Thyroid gland (tissue), 4 donors: ENCODE data around the gene ETV3.

Source experiments
- POLR2A ChIP-seq, 2 donors: fragments of 450-650 bp; IDR thresholded peaks; one replicate each; pipeline ENCODE4 v1.6.1; 2017; ENCODE audit warnings: antibody characterized with exemption in 2 of 2, mild to moderate bottlenecking in 2 of 2, moderate library complexity in 1 of 2
- TF ChIP-seq, protein P1 (sequence below), 6 experiments: fragments of 200-600 bp in 3 of 6; fragments of 450-650 bp in 3 of 6; sonication (generic) in 3 of 6; IDR thresholded peaks; one replicate each; pipeline ENCODE4 v1.5.1; 2016 to 2019; ENCODE audit warnings: antibody characterized with exemption in 6 of 6, mild to moderate bottlenecking in 2 of 6, inconsistent platforms in 1 of 6, moderate library complexity in 1 of 6

GRCh38 chr1:157162345-157162744 lies 24.1 kb upstream of the ETV3 start:
- TF ChIP-seq, protein P1, sequence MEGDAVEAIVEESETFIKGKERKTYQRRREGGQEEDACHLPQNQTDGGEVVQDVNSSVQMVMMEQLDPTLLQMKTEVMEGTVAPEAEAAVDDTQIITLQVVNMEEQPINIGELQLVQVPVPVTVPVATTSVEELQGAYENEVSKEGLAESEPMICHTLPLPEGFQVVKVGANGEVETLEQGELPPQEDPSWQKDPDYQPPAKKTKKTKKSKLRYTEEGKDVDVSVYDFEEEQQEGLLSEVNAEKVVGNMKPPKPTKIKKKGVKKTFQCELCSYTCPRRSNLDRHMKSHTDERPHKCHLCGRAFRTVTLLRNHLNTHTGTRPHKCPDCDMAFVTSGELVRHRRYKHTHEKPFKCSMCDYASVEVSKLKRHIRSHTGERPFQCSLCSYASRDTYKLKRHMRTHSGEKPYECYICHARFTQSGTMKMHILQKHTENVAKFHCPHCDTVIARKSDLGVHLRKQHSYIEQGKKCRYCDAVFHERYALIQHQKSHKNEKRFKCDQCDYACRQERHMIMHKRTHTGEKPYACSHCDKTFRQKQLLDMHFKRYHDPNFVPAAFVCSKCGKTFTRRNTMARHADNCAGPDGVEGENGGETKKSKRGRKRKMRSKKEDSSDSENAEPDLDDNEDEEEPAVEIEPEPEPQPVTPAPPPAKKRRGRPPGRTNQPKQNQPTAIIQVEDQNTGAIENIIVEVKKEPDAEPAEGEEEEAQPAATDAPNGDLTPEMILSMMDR (IDR thresholded peaks at IDR 0.05), result no peak
- TF ChIP-seq POLR2A (IDR thresholded peaks at IDR 0.05), result no peak
